ENCODE data around the gene L3MBTL1.
A peak's percentile ranks its signal among the peaks of the same experiment; 100 is the strongest.
"Not testable (repeated sequence)": the region's sequence is repeated elsewhere in the genome, so short reads cannot be mapped to it uniquely, and the experiment has no call there.

The L3MBTL1 gene

DNA sequence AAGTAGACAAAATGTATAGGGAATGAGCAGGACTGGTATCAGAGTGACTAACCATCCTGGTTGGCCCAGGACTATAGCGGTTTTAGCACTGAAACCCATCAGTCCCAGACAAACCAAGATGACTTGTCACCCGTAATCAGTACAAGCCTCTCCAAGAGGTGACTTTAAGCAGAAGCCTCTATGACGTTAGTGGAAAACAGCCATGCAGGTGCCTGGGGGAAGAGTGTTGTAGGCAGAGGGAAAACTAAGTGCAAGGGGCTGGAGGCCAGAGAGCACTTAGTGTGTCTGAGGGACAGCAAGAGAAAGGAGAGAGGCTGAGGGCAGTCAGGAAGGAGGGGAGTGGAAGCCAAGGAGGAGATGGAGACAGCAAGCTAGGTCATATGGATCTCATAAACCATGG lies 53.5 kb downstream of the L3MBTL1 start:
- DNase-seq, result no peak

DNA sequence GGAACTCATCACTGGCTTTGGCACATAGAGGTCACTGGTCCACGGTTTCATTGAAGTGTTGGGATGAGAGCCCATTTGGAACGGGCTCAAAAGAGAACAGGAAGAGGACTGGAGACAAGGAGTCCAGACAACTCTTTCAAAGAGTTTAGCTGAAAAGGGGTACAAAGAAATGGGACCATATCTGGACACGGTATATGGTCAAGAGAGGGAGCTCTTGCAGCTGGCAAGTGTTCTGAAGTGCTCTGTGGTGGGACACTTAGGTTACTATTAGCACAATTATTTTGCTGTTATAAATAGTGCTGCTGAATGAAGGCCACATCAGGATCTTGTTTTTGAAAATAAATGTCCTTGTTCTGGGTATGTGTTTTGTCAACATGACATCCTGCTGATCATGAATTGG lies 55.9 kb downstream of the L3MBTL1 start:
- no peak for DNase-seq

DNA sequence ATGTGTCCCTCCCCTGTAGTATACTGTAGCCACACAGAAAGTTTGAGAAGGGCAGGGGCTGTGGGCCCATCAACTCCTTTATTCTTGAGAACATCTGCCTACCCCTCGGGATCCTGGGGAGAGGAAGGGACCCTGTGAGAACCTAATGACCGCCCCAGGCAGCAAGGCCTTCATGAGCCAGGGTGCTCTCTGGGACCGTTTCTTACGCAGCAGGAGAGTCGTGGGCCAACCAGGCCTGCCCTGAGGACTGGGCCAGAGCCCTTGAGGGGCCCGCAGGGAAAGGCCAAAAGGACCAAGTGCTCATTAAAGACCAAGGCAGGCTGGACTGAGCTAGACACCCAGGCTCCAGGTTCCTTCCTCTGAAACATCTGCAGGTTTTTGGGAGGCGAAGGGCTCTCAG lies 56.5 kb downstream of the L3MBTL1 start:
- no peak for DNase-seq

GRCh38 chr20:43564455-43564854 lies 57.0 kb downstream of the L3MBTL1 start:
- no peak for DNase-seq

- no peak for DNase-seq
These were observed 57.7 kb downstream of the L3MBTL1 start for GRCh38 chr20:43564993-43565757.

DNA sequence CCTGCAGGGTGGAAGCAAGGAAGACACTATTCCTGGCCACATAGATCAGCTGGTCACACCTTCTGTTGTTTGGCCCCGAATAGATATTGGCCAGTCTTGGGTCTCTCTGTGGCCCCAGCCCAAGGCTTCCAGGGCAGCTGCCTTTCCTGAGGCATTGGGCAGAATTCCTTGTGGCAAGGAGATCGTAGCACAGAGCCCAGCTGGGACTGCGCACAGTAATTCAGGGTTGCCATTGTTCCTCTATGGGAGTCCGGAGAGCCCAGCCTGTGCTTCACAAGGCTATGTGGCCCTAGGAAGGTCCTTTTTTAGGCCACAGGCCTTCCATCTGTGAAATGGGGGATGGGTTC lies 58.2 kb downstream of the L3MBTL1 start:
- DNase-seq, result no peak

GRCh38 chr20:43567477-43567876 lies 60.0 kb downstream of the L3MBTL1 start:
- no peak for DNase-seq

DNA sequence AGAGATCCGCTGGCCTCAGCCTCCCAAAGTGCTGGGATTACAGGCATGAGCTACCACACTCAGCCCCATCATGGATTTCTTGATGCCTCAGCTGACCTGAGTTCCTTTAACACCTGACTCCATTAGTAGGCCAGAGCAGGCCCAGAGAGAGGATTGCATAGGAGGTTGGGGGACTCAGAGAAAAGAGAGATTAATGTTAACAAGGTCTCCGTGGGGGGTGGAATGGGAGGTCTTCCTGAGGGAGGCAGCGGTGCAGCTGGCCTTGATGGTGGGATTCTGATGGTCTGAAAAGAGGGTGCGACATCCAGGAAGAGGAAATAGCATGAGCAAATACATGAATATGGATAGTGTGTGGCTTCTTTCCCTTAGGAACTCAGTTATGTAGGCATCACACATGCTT lies 61.2 kb downstream of the L3MBTL1 start:
- no peak for DNase-seq

GRCh38 chr20:43569282-43569681 lies 61.8 kb downstream of the L3MBTL1 start:
- no peak for DNase-seq

GRCh38 chr20:43570496-43570895 lies 63.0 kb downstream of the L3MBTL1 start:
- DNase-seq, result no peak

- no peak for DNase-seq
These were observed 63.8 kb downstream of the L3MBTL1 start for GRCh38 chr20:43571310-43571709.

GRCh38 chr20:43571771-43572170 lies 64.3 kb downstream of the L3MBTL1 start:
- DNase-seq, result no peak

- DNase-seq, result no peak
These were observed 65.4 kb downstream of the L3MBTL1 start for GRCh38 chr20:43572891-43573290.

- DNase-seq, result no peak
These were observed 68.6 kb downstream of the L3MBTL1 start for GRCh38 chr20:43576108-43576507.

- DNase-seq, result no peak
These were observed 72.6 kb downstream of the L3MBTL1 start for GRCh38 chr20:43579861-43580793.

- DNase-seq, result no peak
These were observed 75.8 kb downstream of the L3MBTL1 start for GRCh38 chr20:43583133-43583864.

GRCh38 chr20:43583982-43584432 lies 76.5 kb downstream of the L3MBTL1 start:
- DNase-seq, result no peak

GRCh38 chr20:43584448-43585136 lies 77.1 kb downstream of the L3MBTL1 start:
- DNase-seq, result no peak

DNA sequence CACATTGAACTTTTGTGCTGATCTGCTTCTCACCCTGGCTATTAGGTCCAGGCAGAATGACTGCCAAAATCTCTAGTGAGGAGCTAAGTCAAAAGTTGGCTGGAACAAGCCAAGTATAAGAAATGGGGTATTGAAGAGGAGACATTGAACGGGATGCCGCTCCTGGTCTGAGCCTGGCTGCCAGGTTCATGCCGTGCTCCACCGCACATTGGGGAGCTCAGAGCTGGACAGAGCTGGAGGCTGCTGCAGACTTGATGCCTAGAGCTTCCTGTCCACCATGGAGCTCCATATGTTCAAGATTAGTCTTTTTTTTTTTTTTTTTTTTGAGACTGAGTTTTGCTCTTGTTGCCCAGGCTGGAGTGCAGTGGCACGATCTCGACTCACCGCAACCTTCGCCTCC lies 79.1 kb downstream of the L3MBTL1 start:
- no peak for DNase-seq

DNA sequence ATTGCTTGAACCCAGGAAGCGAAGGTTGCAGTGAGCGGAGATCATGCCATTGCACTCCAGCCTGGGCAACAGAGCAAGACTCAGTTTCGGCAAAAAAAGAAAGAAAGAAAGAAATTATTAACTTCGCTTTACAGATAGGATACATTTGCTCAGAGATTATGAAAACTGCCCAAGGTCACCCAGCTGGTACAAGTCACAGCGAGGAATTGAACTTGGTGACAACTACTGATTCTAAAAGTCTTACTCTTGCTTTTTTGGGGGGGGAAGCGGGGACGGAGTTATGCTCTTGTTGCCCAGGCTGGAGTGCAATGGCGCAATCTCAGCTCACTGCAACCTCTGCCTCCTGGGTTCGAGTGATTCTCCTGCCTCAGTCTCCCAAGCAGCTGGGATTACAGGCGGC lies 81.0 kb downstream of the L3MBTL1 start:
- not testable (repeated sequence) for DNase-seq

- DNase-seq, result peak in 1 of 2 donors; percentile 2
These were observed 82.5 kb downstream of the L3MBTL1 start for GRCh38 chr20:43590036-43590391.

GRCh38 chr20:43590392-43591303 lies 83.2 kb downstream of the L3MBTL1 start, which contains the start of gene IFT52:
TSS of gene IFT52 (plus strand) at chr20:43590937. CDS start at chr20:43594699, 3,762 bp downstream.
- peak; percentile 87 for DNase-seq
